Measurements from ENCODE around the gene SPATS1.
"Not testable (repeated sequence)": the region's sequence is repeated elsewhere in the genome, so short reads cannot be mapped to it uniquely, and the experiment has no call there.

DNA sequence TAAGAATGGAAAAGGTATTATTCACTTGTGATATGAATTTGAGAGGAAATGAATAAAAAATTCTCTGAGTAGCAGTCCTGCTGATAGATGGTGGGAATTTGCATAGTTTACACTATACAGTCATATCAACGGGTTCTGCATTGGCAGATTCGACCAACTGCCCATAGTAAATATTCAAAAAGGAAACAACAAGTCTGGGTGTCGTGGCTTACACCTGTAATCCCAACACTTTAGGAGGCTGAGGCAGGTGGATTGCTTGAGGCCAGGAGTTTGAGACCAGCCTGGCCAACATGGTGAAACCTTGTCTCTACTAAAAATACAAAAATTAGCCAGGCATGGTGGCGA, 8.2 kb downstream of the SPATS1 start:
- not testable (repeated sequence) for TF ChIP-seq POLR2A (IDR thresholded peaks at IDR 0.05; ENCODE audit: insufficient read depth in 1 of 2, low read depth in 2 of 2, low read length in 2 of 2); HIVEP1 (CRISPR knock-in tag; IDR thresholded peaks at IDR 0.05)

Measured in HepG2 (cell line).